ENCODE results near the gene P3H1.
"Not testable (repeated sequence)": the region's sequence is repeated elsewhere in the genome, so short reads cannot be mapped to it uniquely, and the experiment has no call there.

Gene P3H1

DNA sequence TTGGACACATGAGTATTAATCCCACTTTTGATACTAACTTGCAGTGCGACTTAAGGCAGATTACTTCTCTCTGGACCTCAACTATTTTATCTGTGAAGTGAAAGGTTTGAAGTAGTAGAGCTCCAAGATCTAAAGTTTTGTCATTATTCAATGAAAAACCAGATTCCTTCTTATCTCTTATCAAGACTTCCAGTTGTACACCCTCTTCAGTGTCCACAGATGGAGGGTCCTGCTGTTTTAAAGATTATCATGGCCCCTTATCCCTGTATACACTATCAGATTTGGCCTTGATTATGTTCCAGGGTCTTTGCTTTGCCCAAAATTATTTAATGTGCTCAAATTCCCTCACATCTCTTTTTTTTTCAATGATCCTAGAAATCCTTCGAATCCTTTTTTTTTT, 1.3 kb upstream of the P3H1 start:
- DNase-seq = no peak

DNA sequence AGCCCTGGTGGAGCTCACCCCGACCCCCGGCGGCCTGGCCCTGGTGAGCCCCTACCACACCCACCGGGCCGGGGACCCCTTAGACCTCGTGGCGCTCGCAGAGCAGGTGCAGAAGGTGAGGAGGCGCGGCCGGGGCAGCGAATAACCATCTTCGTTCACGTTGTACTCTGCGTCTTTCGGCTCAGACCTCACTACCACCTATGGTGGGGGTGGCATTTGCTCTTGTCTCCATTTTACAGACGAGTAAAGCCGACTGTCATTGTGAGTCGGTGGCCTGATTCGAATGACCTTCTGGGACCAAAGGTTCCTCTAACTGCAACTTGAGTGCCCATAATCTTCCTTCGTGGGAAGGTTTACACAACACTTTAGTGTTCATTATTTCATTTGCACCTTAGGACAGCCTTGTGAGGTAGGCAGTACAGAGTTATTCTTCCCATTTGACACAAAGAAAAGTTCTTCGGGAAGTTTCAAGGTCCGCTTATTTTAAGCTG, 727 bp upstream of the P3H1 start:
- no peak for DNase-seq

- DNase-seq = no peak
These were observed 742 bp downstream of the P3H1 start for GRCh38 chr1:42765832-42766740.

GRCh38 chr1:42765269-42765668, 1.6 kb downstream of the P3H1 start:
- no peak for DNase-seq

GRCh38 chr1:42762269-42762668, 4.6 kb downstream of the P3H1 start:
- DNase-seq = no peak

- no peak for DNase-seq
These were observed 5.3 kb downstream of the P3H1 start for GRCh38 chr1:42761567-42761966.

- no peak for DNase-seq
These were observed 7.7 kb downstream of the P3H1 start for GRCh38 chr1:42759114-42759513.

DNA sequence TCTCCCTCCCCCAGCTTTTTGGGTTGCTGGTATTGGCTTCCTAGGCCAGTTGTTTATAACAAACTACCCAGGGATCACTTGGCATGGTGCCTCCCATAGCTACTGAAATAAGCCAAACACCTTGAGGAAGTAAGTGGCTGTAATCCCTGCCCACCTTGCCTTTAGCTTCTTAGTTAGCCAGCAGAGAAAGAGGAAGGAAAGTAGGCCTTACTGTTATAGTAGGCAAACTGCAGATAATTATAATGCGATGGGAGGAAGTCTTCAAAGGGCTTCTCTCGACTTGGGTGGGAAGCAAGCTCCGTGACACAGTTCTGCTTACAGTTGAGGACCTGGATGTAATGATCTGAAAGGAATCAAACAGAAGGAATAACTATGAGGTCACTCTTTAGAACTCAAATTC, 8.2 kb downstream of the P3H1 start:
- no peak for DNase-seq

GRCh38 chr1:42757892-42758275, 8.9 kb downstream of the P3H1 start:
- no peak for DNase-seq

- no peak for DNase-seq
These were observed 9.6 kb downstream of the P3H1 start for GRCh38 chr1:42756956-42757891.

DNA sequence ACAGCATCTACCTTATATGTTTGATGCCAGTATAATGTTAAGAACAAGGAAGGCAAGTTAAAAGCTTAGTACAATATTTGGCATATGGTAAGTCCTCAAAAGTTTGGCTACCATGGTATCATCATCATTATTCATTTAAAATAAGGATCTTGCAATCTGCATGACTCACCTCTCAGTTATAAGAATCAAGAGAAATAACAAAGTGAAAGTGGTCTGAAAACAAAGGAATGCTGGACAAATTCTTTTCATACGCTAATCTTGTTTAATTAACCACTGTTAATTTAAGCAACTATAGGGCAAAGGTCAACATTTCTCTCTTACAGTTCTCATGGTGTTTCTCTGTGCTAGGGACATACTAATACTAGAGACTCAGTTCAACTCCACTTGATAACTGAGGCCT, 13.8 kb downstream of the P3H1 start:
- no peak for DNase-seq

GRCh38 chr1:42752284-42752683, 14.5 kb downstream of the P3H1 start:
- no peak for DNase-seq

DNA sequence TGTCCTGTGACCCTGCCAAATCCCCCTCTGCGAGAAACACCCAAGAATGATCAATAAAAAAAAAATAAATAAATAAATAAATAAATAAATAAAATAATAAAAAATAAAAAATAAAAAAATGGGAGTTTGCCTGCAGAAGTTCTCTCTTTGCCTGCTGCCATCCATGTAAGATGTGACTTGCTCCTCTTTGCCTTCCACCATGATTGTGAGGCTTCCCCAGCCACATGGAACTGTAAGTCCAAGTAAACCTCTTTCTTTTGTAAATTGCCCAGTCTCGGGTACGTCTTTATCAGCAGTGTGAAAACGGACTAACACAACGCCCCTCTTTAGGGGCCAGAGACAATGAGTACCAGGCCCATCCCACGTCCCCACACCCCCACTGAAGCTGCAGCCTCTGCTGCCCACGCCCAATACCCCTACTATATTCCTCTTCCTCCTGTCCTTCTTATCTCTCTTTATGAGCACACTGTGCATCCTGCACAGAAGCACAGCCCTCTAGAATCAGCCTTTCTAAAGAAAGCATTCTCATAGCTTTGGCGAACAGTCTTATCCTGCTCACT, 15.2 kb downstream of the P3H1 start:
- not testable (repeated sequence) for DNase-seq

DNA sequence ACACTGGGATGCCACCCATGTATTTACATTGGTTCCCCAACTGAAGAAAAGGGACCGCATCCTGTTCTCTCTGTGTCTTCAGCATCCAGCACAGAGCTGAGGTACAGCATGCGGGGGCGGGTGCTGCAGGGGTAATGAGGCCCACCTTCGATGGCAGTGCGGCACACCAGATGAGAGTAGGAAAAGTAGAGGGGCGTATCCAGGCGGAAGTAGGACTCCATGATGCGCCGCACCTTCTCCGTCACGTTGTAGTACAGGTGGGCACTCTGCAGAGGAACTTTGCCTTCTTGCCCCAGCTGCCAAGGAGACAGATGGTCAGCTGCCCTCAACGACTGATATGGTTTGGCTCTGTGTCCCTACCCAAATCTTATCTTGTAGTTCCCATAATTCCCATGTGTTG, 16.8 kb downstream of the P3H1 start:
- no peak for DNase-seq

DNA sequence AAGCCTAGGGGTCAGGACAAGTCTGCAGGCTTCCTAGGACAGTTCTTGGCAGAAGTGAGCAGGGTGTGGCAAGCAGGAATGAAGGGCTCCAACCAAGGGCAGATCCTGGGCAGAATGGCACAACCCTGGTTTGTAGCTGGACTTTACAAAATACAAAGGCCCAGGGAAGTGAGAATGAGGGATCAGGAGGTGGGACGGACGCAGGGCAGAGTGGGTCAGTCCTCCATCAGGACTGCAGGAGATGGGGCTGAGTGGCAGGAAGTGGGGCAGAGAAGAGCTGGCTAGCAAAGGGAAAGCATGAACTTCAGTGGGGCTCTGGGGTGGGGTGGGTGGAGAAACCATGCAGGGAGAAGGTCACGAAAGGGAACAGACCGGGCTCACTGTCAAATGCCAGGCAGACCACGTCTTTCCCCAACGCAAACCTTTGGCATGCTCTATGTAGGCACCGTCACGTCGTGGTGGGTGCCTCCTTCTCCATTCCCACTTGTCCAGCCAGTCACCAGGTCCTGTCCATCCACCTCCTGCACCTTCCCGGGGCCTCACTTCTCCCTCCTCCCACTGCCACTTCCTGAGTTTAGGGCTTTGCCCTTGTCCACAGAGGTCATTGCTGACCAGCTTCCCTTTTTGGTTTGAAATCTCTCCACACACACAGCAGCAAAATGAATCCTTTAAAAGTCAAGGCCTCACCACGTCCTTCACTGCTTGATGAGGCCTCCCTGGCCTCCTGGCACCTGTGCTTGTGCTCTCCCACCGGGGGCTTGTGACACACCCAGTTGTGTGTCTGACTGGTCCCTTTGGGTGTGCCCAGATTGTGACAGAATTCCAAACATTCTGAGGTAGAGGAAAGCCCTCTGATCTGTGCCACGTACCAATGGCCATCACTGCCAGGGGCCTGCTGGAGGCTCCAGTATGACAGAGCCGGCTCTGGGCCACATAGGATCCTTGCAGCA, 18.1 kb downstream of the P3H1 start:
- no peak for DNase-seq

DNA sequence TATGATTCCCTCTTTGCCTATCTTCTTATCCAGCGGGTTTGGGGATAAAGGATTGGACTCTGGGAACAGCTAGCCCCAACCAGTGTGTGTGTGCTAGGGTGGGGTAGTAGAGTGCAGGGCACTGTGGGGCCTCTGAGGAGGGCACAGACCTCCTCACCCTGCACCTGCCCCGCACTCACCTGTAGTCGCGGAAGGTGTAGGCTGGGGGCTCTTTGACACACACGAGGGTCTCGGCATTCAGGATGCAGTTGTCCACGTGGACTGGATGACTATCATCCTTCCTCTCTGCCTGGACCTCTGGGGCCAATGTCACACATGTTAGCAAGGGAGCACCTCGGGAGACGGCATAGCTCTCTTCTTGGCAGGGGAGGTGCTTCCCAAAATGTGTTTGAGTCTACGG, 18.8 kb downstream of the P3H1 start:
- DNase-seq = no peak

- DNase-seq = no peak
These were observed 19.7 kb downstream of the P3H1 start for GRCh38 chr1:42747125-42747524.

- no peak for DNase-seq
These were observed 20.3 kb downstream of the P3H1 start for GRCh38 chr1:42746436-42747105.

DNA sequence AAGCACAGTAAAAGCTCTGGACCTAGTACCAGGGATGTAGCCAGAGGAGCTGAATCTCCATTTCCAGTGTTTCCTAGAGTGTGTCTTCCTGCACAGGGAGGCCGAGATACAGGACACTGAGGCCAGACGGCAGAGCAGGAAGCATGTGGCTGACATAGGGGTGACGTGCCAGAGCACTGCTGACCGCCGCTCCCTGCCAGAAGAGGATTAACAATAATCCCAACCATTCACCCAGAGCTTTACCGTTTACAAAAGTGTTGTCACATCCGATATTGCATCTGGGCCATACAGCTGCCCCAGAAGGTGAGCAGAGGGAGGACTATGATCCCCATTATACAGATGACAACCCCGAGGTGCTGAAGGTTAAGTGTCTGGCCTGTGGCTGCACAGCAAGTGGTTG, 21.0 kb downstream of the P3H1 start:
- DNase-seq = no peak

- DNase-seq = no peak
These were observed 22.7 kb downstream of the P3H1 start for GRCh38 chr1:42744148-42744413.

DNA sequence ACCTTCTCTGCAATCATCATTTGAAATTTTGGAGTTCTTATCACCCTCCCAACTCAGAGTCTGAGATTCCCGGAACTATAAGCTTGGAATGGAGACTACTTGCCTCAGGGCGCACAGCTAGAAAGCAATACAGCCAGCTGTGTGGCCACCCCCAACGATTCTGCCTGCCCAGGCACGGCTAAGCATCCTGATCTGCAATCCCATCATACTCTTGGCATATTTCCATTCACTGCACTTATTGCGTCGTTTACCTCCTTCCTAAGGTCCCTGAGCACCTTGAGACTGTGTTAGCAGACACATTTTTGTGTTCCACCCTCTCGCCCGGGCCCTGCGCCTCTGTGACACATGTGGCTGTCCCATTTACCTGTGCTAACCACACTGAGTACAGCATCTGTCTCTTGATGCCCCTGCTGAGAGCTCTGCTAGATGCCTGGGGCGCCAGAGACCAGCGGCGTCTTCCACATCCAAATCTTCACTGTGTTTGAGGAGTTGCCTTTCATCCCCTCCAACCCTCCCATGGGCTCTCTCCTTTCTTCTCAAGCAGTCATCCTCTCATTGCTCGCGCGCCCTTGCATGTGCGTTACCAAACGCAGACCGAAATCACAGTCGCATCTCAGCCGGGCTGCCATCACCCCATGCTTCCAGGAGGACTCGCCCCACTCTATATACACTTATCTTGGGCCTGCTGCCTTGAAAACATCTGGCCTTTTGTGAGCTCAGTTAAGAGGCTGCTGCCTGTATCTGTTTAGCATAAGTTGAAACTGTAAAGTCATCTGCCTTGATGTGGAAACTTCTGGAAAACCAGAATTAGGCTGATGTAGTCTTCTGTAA, 23.3 kb downstream of the P3H1 start:
- DNase-seq = no peak
